Activated T-helper 2 cell treated with anti-CD3 and anti-CD28 coated beads, Interferon-gamma antibody, Interleukin-2, Interleukin-4, amounts not matched to agents 10 μg/mL and 5 μg/mL and 100 μg/mL, durations not matched to agents 14 hours and 24 hours and 36 hours (primary cell): Measurements from ENCODE around the gene MRFAP1. TPM values are rescaled to one million over a fixed set of nuclear protein-coding genes. Genes with fewer than 3 reads are reported as not detected.
"Not testable (repeated sequence)": the region's sequence is repeated elsewhere in the genome, so short reads cannot be mapped to it uniquely, and the experiment has no call there.

ENCODE experiments used
- DNase-seq: peaks from one replicate; pipeline ENCODE4 v3.0.0; 2021; ENCODE audit warnings: low spot score
- H3K27ac Mint-ChIP-seq: one replicate; pipeline ENCODE4 v1.8.0; 2021; ENCODE audit warnings: mixed read lengths
- H3K27me3 Mint-ChIP-seq: one replicate; pipeline ENCODE4 v1.8.0; 2021; ENCODE audit warnings: low read depth, mixed read lengths
- H3K36me3 Mint-ChIP-seq: one replicate; pipeline ENCODE4 v1.8.0; 2021; ENCODE audit warnings: low read depth, mixed read lengths
- H3K4me1 Mint-ChIP-seq: one replicate; pipeline ENCODE4 v1.8.0; 2021; ENCODE audit warnings: low read depth, mixed read lengths
- H3K4me3 Mint-ChIP-seq: one replicate; pipeline ENCODE4 v1.8.0; 2021; ENCODE audit warnings: low read depth, mild to moderate bottlenecking, moderate library complexity, mixed read lengths
- H3K9me3 Mint-ChIP-seq: one replicate; pipeline ENCODE4 v1.8.0; 2021; ENCODE audit warnings: mixed read lengths
- intact Hi-C: fragments of 100-400 bp; cut with micrococcal nuclease; formaldehyde crosslinking; loops from one replicate; pipeline ENCODE4 v1.15.1; 2023
- total RNA-seq: library from RNA; stranded (reverse); gene quantifications from 2 replicates; pipeline ENCODE4 v1.2.3, GENCODE V29; 2022

The MRFAP1 gene
- total RNA-seq, 1 donor from 2014 or later, result 105 TPM

DNA sequence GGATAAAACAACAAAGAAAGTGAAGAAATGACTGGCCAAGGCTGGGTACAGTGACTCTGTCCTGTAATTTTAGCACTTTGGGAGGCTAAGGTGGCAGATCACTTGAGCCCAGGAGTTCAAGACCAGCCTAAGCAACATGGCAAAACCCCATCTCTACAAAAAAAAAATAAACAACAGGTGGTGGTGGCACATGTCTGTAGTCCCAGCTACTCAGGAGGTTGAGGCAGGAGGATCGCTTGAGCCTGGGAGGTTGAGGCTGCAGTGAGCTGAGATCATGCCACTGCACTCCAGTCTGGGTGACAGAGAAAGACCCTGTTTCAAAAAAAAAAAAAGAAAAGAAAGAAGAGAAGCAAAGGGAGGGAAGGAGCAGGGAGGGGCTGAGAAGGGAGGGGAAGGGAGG lies 12.0 kb upstream of the MRFAP1 start:
- H3K27ac Mint-ChIP-seq, H3K27me3 Mint-ChIP-seq, H3K4me1 Mint-ChIP-seq, H3K9me3 Mint-ChIP-seq, H3K36me3 Mint-ChIP-seq, H3K4me3 Mint-ChIP-seq, DNase-seq, intact Hi-C loops: not testable (repeated sequence)

GRCh38 chr4:6632125-6632524 lies 8.4 kb upstream of the MRFAP1 start:
- peaks cover 4% of the 10 kb centered on the region for H3K4me1 Mint-ChIP-seq
- H3K4me3 Mint-ChIP-seq, result no peak overlapping the region
- no peaks in the 10 kb centered on the region for H3K9me3 Mint-ChIP-seq
- no peak for DNase-seq
- intact Hi-C loops, result no loop called here
- H3K27ac Mint-ChIP-seq, result no peak overlapping the region
- no peaks in the 10 kb centered on the region for H3K27me3 Mint-ChIP-seq
- no peaks in the 10 kb centered on the region for H3K36me3 Mint-ChIP-seq

- no peak for DNase-seq
- Mint-ChIP-seq H3K27me3 (no peaks in the 10 kb centered on the region), H3K9me3 (no peaks in the 10 kb centered on the region), H3K27ac (no peak overlapping the region), H3K4me3 (no peak overlapping the region), H3K36me3 (no peaks in the 10 kb centered on the region), H3K4me1 (peaks cover 4% of the 10 kb centered on the region)
- intact Hi-C loops, result no loop called here
Observed at GRCh38 chr4:6633091-6633906, 7.2 kb upstream of the MRFAP1 start.

GRCh38 chr4:6634746-6635145 lies 5.7 kb upstream of the MRFAP1 start:
- no peak for DNase-seq
- Mint-ChIP-seq H3K4me3 (no peak overlapping the region), H3K27ac (no peak overlapping the region), H3K27me3 (no peaks in the 10 kb centered on the region), H3K9me3 (no peaks in the 10 kb centered on the region), H3K4me1 (peaks cover 4% of the 10 kb centered on the region), H3K36me3 (no peaks in the 10 kb centered on the region)
- intact Hi-C loops, result no loop called here

DNA sequence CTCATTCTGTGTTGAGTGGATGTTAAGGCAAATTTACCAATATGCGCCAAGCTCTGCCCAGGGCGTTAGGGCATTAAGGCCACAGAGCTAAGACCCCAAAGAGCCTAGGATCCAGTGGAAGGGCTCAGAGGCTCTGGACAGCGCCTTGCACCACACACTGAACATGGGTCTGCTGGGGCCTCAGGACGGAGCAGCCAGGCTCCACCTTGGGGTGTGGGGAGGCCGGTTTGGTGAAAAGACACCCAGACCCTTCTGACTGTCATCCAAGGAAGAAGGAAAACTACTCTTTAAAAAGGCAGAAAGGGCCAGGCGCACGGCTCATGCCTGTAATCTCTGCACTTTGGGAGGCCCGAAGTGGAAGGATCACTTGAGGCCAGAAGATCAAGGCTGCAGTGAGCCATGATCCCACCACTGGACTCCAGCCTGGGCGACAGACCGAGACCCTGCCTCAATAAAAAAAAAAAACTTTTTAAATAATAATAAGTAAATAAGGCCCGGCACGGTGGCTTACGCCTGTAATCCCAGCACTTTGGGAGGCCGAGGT lies 1.3 kb upstream of the MRFAP1 start:
- Mint-ChIP-seq H3K27ac (no peak overlapping the region), H3K9me3 (no peaks in the 10 kb centered on the region), H3K4me3 (peak overlapping the region; percentile 37), H3K4me1 (peaks cover 13% of the 10 kb centered on the region), H3K36me3 (peaks cover 37% of the 10 kb centered on the region), H3K27me3 (no peaks in the 10 kb centered on the region)
- intact Hi-C loops, result no loop called here
- no peak for DNase-seq

- Mint-ChIP-seq H3K36me3 (peaks cover 37% of the 10 kb centered on the region), H3K4me3 (peak overlapping the region; percentile 97), H3K27ac (peak overlapping the region; percentile 99), H3K9me3 (no peaks in the 10 kb centered on the region), H3K27me3 (no peaks in the 10 kb centered on the region), H3K4me1 (peaks cover 13% of the 10 kb centered on the region)
- intact Hi-C loops, result loop anchor here (1.0 kb wide), 1 partner anchor 141 kb away; the partner anchor contains the start of gene KIAA0232
- DNase-seq, result peak; percentile 40
Observed at GRCh38 chr4:6641164-6641970, 882 bp downstream of the MRFAP1 start.

GRCh38 chr4:6641971-6642320 lies 1.5 kb downstream of the MRFAP1 start:
- H3K4me3 Mint-ChIP-seq, result peak overlapping the region; percentile 97
- H3K4me1 Mint-ChIP-seq, result peaks cover 13% of the 10 kb centered on the region
- no peak for DNase-seq
- no peaks in the 10 kb centered on the region for H3K27me3 Mint-ChIP-seq
- peaks cover 37% of the 10 kb centered on the region for H3K36me3 Mint-ChIP-seq
- intact Hi-C loops, result loop anchor here (1.0 kb wide), 1 partner anchor 140 kb away; the partner anchor contains the start of gene KIAA0232
- no peaks in the 10 kb centered on the region for H3K9me3 Mint-ChIP-seq
- peak overlapping the region; percentile 99 for H3K27ac Mint-ChIP-seq

GRCh38 chr4:6643141-6643847 lies 2.8 kb downstream of the MRFAP1 start:
- H3K27ac Mint-ChIP-seq, result no peak overlapping the region
- DNase-seq, result no peak
- H3K36me3 Mint-ChIP-seq, result peaks cover 37% of the 10 kb centered on the region
- peaks cover 13% of the 10 kb centered on the region for H3K4me1 Mint-ChIP-seq
- H3K27me3 Mint-ChIP-seq, result no peaks in the 10 kb centered on the region
- intact Hi-C loops, result no loop called here
- no peaks in the 10 kb centered on the region for H3K9me3 Mint-ChIP-seq
- H3K4me3 Mint-ChIP-seq, result no peak overlapping the region

DNA sequence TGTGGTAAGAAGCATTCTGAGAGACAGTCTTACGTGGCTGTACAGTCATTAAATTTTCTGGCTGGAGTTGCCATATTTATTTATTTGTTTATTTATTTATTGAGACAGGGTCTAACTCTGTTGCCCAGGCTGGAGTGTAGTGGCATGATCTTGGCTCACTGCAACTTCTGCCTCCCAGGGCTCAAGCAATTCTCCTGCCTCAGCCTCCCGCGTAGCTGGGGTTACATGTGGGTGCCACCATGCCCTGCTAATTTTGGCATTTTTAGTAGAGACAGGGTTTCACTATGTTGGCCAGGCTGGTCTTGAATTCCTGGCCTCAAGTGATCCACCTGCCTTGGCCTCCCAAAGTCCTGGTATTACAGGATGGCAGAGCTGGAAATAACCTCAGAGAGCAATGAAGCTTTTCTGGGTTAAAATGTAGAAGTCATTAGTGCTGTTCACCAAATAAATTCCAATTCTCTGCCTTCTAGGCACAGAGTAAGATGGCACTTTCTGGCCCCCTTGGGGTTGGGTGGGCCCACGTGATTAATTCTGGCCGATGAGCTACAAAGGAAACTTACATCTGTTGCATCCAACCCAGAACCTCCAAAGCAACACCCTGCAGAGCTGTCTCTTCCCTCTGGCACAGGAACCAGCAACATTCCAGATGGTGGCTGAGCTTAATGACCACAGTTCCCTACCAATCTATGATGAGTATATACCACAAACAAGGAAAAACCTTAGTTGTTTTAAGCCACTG lies 4.5 kb downstream of the MRFAP1 start:
- Mint-ChIP-seq H3K36me3 (peaks cover 37% of the 10 kb centered on the region), H3K9me3 (no peaks in the 10 kb centered on the region), H3K4me1 (peaks cover 13% of the 10 kb centered on the region), H3K27me3 (no peaks in the 10 kb centered on the region), H3K27ac (no peak overlapping the region), H3K4me3 (no peak overlapping the region)
- intact Hi-C loops, result no loop called here
- DNase-seq, result no peak

DNA sequence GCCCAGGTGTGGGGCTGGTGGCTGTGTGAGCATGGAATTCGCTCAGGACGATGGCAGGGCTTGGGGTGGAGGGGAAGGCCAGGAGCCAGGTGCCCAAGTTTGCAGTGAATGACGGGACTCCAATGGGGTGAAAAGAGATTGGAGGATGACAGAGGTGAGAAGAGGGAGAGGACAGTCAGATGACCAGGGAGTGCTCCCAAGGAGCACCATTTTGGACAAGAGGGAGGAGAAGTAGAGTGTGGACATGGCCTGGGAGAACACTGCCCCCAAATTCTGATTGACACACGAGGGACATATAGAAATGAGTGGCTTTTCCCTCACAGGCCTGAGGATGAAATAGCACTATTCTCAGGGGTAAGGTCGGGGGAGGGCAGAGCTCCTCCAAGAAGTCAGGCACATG lies 6.7 kb downstream of the MRFAP1 start:
- intact Hi-C loops, result no loop called here
- no peak overlapping the region for H3K27ac Mint-ChIP-seq
- DNase-seq, result no peak
- H3K27me3 Mint-ChIP-seq, result no peaks in the 10 kb centered on the region
- H3K36me3 Mint-ChIP-seq, result peaks cover 17% of the 10 kb centered on the region
- no peaks in the 10 kb centered on the region for H3K9me3 Mint-ChIP-seq
- no peak overlapping the region for H3K4me3 Mint-ChIP-seq
- H3K4me1 Mint-ChIP-seq, result peaks cover 4% of the 10 kb centered on the region

- Mint-ChIP-seq H3K4me1 (peaks cover 3% of the 10 kb centered on the region), H3K4me3 (no peak overlapping the region), H3K9me3 (no peaks in the 10 kb centered on the region), H3K36me3 (peaks cover 12% of the 10 kb centered on the region), H3K27me3 (no peaks in the 10 kb centered on the region), H3K27ac (no peak overlapping the region)
- no peak for DNase-seq
- intact Hi-C loops, result no loop called here
Observed at GRCh38 chr4:6647582-6648230, 7.2 kb downstream of the MRFAP1 start.

DNA sequence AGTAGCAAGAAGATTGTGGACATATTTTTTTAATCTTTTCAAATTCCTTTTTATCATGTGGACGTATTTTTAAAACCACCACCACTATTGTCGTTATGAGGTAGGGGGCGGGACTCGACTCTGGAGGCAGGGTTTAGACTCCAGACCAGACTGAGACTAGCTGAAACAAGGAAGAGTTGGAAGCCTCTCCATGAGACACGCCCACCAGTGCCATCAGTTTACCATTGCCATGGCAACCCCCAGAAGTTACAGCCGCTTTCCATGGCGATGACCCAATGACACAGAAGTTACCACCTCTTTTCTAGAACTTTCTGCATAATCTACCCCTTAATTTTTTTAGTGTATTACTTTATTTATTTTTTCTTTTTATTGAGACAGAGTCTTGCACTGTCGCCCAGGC lies 8.7 kb downstream of the MRFAP1 start:
- no peaks in the 10 kb centered on the region for H3K4me1 Mint-ChIP-seq
- intact Hi-C loops, result no loop called here
- H3K9me3 Mint-ChIP-seq, result no peaks in the 10 kb centered on the region
- no peak for DNase-seq
- no peaks in the 10 kb centered on the region for H3K27me3 Mint-ChIP-seq
- H3K4me3 Mint-ChIP-seq, result no peak overlapping the region
- H3K27ac Mint-ChIP-seq, result no peak overlapping the region
- no peaks in the 10 kb centered on the region for H3K36me3 Mint-ChIP-seq
